ACC112 (cell line): ENCODE results near the gene TRIO.
A peak's percentile ranks its signal among the peaks of the same experiment; 100 is the strongest.

Experiments
- H2AFZ ChIP-seq: fragments of 200-600 bp; sonication (generic); one replicate; pipeline ENCODE4 v1.6.0; 2017; ENCODE audit warnings: antibody characterized with exemption, low read length; ENCODE audit not compliant: unreplicated experiment
- H3K27ac ChIP-seq: fragments of 200-600 bp; sonication (generic); 2 replicates; pipeline ENCODE4 v1.5.1; 2014; ENCODE audit warnings: low read depth, mild to moderate bottlenecking, antibody characterized with exemption, low read length, moderate library complexity
- H3K27me3 ChIP-seq: fragments of 200-600 bp; sonication (generic); 2 replicates; pipeline ENCODE4 v1.6.1; 2014; ENCODE audit warnings: mild to moderate bottlenecking, antibody characterized with exemption, low read length, moderate library complexity, mixed read lengths; ENCODE audit not compliant: insufficient read depth
- H3K36me3 ChIP-seq: fragments of 200-600 bp; sonication (generic); 2 replicates; pipeline ENCODE4 v1.6.1; 2016; ENCODE audit warnings: mild to moderate bottlenecking, antibody characterized with exemption, low read length, moderate library complexity, mixed read lengths; ENCODE audit not compliant: insufficient read depth
- H3K4me1 ChIP-seq: fragments of 200-600 bp; sonication (generic); one replicate; pipeline ENCODE4 v1.6.1; 2016; ENCODE audit warnings: low read length, mixed read lengths; ENCODE audit not compliant: insufficient read depth, unreplicated experiment, control insufficient read depth
- H3K4me3 ChIP-seq: fragments of 200-600 bp; sonication (generic); 2 replicates; pipeline ENCODE4 v1.5.1; 2014; ENCODE audit warnings: mild to moderate bottlenecking, low read depth, low read length
- H3K79me2 ChIP-seq: fragments of 200-600 bp; sonication (generic); one replicate; pipeline ENCODE4 v1.6.0; 2016; ENCODE audit warnings: low read length; ENCODE audit not compliant: control insufficient read depth, unreplicated experiment, insufficient read depth

The TRIO gene

DNA sequence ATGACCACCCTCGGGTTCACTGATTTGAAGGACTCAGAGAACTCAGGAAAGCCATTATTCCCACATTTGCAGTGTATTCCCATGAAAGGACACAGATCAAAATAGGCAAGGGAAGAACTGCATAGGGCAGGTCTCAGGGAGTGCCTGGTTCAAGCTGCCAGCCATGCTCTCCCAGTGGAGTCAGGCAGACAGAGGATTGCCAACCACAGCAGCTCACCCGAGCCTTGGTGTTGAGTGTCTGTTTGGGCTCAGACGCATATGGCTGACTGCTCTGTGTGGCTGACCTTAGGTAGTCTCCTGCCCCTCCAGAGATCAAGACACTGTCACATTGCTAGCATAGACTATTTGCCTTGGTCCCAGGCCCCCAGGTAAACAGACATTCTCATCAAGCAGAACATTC is 322.6 kb downstream of the TRIO start:
- 0 out of 2 replicates have a peak overlapping the region, but pooled peaks have one; percentile 16 for H3K27ac ChIP-seq
- no peaks in the 10 kb centered on the region for H3K27me3 ChIP-seq
- H3K79me2 ChIP-seq, result peaks cover 55% of the 10 kb centered on the region
- no peak overlapping the region for H2AFZ ChIP-seq
- peaks cover 89% of the 10 kb centered on the region for H3K36me3 ChIP-seq
- no peak overlapping the region for H3K4me3 ChIP-seq
- peaks cover 19% of the 10 kb centered on the region for H3K4me1 ChIP-seq

DNA sequence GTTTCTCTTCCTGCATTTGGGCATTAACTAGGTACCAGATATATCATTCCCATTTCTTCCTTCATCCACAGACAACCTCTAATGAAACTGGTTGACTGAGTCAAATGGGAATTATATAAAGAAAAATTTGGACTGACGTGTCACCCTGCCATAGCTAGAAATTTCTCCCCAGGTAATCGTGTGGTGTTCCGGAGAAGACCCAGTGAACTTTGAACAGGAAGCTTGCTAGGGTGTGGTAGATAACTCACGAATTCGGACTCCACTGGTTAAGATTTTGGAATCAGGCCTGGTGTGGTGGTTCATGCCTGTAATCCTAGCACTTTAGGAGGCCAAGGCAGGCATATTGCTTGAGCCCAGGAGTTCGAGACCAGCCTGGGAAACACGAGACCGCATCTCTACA is 324.1 kb downstream of the TRIO start:
- Histone ChIP-seq H3K36me3 (peaks cover 85% of the 10 kb centered on the region), H3K27ac (no peak overlapping the region)

DNA sequence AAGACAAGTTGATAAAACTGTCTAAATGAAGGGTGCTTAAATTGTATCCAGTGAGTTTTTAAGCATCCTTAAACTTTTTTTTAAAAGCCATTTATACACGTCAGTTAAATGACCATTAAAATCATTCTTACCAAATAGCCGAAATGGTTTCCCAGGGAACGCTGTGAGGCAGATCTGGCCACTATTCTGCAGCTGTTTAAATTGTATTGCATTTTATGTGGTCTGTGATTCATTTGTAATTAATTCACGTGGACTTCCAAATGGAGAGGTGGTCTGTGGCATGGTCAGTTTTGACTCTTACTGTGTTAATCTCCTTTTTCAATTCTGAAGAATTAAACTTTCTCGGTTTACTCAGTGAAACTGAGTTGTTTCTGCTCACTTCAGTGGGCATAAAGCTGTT is 324.7 kb downstream of the TRIO start:
- H3K27ac ChIP-seq, result no peak overlapping the region

More for the DNA sequence above, 324.1 kb downstream of the TRIO start:
- no peak overlapping the region for H2AFZ ChIP-seq
- no peaks in the 10 kb centered on the region for H3K27me3 ChIP-seq
- peaks cover 42% of the 10 kb centered on the region for H3K79me2 ChIP-seq
- no peak overlapping the region for H3K4me3 ChIP-seq
- H3K4me1 ChIP-seq, result peaks cover 18% of the 10 kb centered on the region

DNA sequence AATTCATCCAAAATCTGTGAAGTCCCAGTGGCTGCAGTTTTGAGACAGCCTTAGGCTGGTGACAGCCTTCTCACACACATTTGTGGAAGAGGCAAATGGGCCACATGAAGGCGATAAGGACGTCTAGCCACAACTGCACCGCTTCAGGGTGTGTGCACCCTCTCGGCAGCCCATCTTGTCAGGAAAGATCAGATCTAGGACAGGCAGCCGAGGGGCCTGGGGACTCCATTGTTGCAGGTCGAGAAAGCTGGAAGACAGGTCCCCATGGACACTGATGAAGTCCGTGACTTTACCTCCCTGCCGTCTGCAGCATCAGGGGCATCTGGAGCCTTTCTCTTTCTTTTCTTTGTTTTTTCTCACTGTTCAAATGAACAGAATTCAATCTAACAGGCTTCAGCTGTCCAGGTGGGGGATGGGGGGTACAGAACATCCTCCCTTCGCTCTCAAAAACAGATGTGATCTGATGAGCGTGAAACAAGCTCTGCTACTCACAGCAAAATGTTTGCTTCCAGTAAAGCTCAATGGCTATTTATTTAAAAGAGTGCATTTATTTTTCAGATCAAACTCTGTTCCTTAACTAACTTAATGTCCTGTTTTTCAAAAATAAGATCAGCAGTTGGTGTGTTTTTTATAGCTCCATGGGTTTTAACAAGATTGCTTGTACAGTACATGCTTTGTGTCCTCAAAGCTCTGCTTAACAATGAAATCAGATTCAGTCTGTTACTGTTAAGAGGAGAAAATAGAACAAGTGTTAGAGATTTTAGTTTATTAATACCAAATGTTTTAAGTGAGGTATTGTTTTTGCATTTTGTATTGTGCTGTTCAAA is 326.6 kb downstream of the TRIO start:
- H3K79me2 ChIP-seq, result peaks cover 35% of the 10 kb centered on the region
- peaks cover 80% of the 10 kb centered on the region for H3K36me3 ChIP-seq
- no peak overlapping the region for H2AFZ ChIP-seq
- H3K27ac ChIP-seq, result 0 out of 2 replicates have a peak overlapping the region, but pooled peaks have one; percentile 19
- H3K4me3 ChIP-seq, result no peak overlapping the region
- no peaks in the 10 kb centered on the region for H3K27me3 ChIP-seq
- H3K4me1 ChIP-seq, result peaks cover 2% of the 10 kb centered on the region

More for the DNA sequence above, 324.7 kb downstream of the TRIO start:
- Histone ChIP-seq H2AFZ (no peak overlapping the region), H3K4me1 (peaks cover 12% of the 10 kb centered on the region), H3K4me3 (no peak overlapping the region), H3K36me3 (peaks cover 84% of the 10 kb centered on the region), H3K79me2 (peaks cover 39% of the 10 kb centered on the region), H3K27me3 (no peaks in the 10 kb centered on the region)

DNA sequence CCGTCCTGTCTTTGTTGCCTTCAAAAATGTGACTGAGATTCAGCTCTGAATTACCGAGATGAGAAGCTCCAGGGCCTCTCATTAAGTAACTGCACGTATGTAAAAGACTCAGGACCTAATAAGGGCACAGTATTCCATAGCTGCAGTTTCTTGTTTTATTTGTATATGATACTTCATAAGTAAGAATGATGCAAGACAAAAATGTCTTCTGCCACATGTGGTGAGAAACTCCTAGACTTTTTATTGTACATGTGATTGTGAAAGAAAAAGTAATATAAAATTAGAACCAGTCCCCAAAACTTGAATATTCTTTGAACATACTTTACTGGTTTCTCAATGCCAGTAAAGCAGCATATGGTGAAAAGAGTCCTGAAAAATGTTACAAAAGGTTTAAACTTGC is 328.4 kb downstream of the TRIO start:
- Histone ChIP-seq H3K27me3 (no peaks in the 10 kb centered on the region), H3K36me3 (peaks cover 74% of the 10 kb centered on the region), H3K27ac (peak overlapping the region; percentile 29)

DNA sequence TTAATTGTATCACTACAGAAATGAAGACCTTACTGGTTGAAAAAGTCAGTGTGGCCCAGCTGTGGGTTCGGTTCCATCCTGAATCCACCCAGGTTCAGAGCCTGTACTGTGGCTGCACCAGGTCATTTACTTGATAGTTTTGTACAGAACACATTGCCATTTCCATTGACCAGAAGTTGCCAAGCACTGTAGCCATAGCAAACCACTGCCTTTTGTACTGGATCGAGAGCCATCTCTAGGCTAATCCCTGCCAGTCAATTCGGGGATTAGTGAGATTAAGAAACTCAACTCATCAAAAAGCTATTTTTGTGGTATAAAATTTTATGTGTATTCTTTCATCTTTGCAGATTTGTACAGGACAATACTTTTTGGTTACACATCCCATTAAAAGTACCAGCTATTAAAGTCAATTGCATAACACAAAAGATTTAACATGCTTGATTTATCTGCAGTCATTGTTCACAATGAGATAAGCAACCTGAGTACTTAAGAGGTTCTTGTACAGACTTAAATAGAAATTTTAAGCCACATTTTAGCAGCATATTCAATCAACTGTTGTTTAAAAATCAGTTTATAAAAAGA is 329.9 kb downstream of the TRIO start:
- H3K4me3 ChIP-seq, result no peak overlapping the region
- H3K79me2 ChIP-seq, result peaks cover 22% of the 10 kb centered on the region
- peak overlapping the region; percentile 21 for H3K27ac ChIP-seq
- H3K27me3 ChIP-seq, result no peaks in the 10 kb centered on the region
- H2AFZ ChIP-seq, result no peak overlapping the region
- peaks cover 32% of the 10 kb centered on the region for H3K4me1 ChIP-seq
- H3K36me3 ChIP-seq, result peaks cover 76% of the 10 kb centered on the region

More for the DNA sequence above, 328.4 kb downstream of the TRIO start:
- Histone ChIP-seq H3K4me3 (no peak overlapping the region), H2AFZ (no peak overlapping the region), H3K4me1 (peaks cover 19% of the 10 kb centered on the region), H3K79me2 (peaks cover 22% of the 10 kb centered on the region)

DNA sequence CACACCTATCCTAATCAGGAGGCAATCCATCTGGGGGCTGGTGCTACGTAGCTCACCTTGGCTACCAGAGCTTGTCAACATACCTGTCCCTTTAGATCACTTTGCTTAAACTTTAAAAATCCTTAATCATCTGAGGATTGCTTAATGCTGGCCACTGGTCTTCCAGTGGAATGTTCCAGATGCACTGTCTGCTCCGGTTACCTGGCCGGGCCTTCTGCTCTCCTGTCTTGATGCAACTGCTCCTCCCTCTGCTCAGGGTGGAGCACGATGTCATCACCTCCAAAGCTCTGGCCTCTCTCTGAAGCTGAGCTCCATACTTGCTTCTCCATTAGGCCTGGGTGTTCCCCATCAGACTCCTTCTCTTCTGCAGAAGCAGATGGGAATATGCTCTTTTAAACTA is 331.9 kb downstream of the TRIO start:
- Histone ChIP-seq H3K4me3 (no peak overlapping the region), H2AFZ (no peak overlapping the region), H3K36me3 (peaks cover 75% of the 10 kb centered on the region), H3K79me2 (peaks cover 20% of the 10 kb centered on the region), H3K27me3 (no peaks in the 10 kb centered on the region), H3K27ac (peak overlapping the region; percentile 73), H3K4me1 (peaks cover 32% of the 10 kb centered on the region)

DNA sequence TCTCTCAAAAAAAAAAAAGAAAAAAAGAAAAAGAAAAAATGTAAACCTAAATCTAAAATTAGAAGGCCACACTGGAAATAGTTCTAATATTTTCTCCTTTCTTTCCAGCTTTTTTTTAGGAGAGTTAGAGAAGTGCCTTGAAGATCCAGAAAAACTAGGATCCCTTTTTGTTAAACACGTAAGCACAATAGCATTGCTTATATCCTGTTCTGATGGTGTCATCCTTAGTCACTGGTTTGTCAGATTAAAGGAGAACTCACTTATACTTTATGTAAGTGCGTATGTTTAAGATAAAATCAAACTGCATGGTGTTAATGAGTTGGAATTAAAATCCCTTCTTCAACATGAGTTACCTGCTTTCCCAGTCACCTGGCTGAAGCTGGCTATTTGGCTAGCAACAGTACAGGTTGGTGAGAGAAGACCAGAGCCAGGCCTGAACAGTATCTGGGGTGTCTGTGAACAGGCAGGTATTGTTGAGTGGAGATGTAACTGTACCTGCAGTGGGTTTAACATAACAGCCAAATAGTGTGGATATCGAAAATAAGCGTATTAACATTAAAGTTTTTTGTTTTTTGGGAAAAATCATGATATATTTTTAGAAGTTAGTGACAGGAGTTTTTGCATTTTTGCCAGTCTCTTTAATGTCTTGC is 333.8 kb downstream of the TRIO start:
- Histone ChIP-seq H3K79me2 (peaks cover 21% of the 10 kb centered on the region), H3K4me1 (peaks cover 32% of the 10 kb centered on the region), H3K27ac (peak overlapping the region; percentile 73), H3K36me3 (peaks cover 62% of the 10 kb centered on the region), H3K4me3 (peak overlapping the region; percentile 31; the same call in 1 of the 2 replicates), H3K27me3 (no peaks in the 10 kb centered on the region), H2AFZ (no peak overlapping the region)

DNA sequence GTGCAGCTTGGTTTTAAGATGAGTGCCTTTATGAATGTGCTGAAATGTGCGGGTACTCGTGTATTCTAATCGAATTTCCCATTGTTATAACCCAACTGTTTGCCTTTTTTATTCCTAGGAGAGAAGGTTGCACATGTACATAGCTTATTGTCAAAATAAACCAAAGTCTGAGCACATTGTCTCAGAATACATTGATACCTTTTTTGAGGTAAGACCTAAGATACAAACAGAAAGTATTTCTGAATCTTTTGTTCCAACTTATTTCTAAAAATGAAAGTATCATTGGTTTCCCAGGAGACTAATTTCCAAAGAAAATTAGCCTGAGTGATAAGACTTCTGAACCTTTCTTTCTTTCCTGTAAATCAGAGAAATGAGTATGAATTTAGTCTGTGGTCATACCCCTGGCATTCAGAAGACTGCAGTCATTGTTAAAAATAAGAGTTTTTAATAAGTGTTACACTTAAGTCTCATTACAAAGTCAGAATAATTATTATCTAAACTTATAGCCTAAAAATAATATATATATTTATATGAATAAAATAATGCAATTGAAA is 336.1 kb downstream of the TRIO start:
- Histone ChIP-seq H3K27me3 (no peaks in the 10 kb centered on the region), H3K79me2 (peaks cover 15% of the 10 kb centered on the region), H3K36me3 (peaks cover 57% of the 10 kb centered on the region), H3K4me1 (peaks cover 32% of the 10 kb centered on the region), H2AFZ (no peak overlapping the region), H3K27ac (peak overlapping the region; percentile 36; the same call in 1 of the 2 replicates), H3K4me3 (no peak overlapping the region)

DNA sequence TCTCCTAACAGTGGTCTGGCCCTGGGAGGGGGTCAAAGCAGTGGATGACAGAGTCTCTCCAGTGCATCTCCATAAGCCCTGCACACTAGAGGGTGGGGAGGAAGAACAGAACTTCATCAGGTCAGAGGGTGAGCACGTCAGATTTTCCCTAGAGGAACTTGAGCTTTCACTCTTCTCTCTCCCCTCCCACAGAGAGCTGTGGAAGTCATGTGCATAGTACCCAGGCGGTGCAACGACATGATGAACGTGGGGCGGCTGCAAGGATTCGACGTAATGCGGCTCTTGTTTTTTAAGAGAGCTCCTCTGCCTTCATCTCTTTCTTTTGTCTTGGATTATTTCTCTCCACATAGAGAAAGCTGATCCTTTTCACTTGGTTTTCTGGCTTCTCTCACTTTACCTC is 338.2 kb downstream of the TRIO start:
- Histone ChIP-seq H2AFZ (no peak overlapping the region), H3K4me1 (peaks cover 14% of the 10 kb centered on the region), H3K4me3 (no peak overlapping the region), H3K79me2 (peaks cover 17% of the 10 kb centered on the region), H3K27ac (no peak overlapping the region), H3K36me3 (peaks cover 57% of the 10 kb centered on the region), H3K27me3 (no peaks in the 10 kb centered on the region)
